Left cardiac atrium (tissue), 4 donors: ENCODE data around the gene TMEM255A. TPM values are rescaled to one million over a fixed set of nuclear protein-coding genes. Genes with fewer than 3 reads are reported as not detected.
A peak's percentile ranks its signal among the peaks of the same experiment; 100 is the strongest.

Experiments
- ATAC-seq, 2 donors: fragments of 200-7000 bp; cut with Tn5 transposase; one replicate each; pipeline ENCODE4 v1.9.1; 2020; ENCODE audit warnings: mild to moderate bottlenecking in 2 of 2, moderate library complexity in 2 of 2
- DNase-seq: peaks from one replicate; pipeline ENCODE4 v3.0.0-alpha.2; 2020
- intact Hi-C, 2 donors: fragments of 100-400 bp; cut with DNase I; formaldehyde crosslinking; loops; one replicate each; pipeline versions ENCODE4 v1.14.1 to v1.15.1; 2022 to 2023
- total RNA-seq, 2 donors: library from RNA; stranded (reverse); fragmentation: NEBNext Ultra II Directional; extraction: Animal tissue kit (Norgen Biotek cat#: 25700); gene quantifications; one replicate each; pipeline ENCODE4 v1.2.1, GENCODE V29; 2021
- donor health status: DM: no; HTN: yes; CAD: no.
- donor health status: DM: no; HTN: yes; CAD: no; lungs with severe emphysema.
- donor health status: DM: yes; HTN: yes; CAD: no.
- donor health status: Dilated cardiomyopathy.

The TMEM255A gene
- total RNA-seq, 2 donors from 2014 or later: 0.42 to 1.4 TPM

- intact Hi-C loops: no loop called here
- DNase-seq (no peak), ATAC-seq (no peak)
Measured at GRCh38 chrX:120228187-120228908, 82.9 kb downstream of the TMEM255A start.

GRCh38 chrX:120224388-120224787 is 86.9 kb downstream of the TMEM255A start:
- DNase-seq (no peak), ATAC-seq (no peak)
- intact Hi-C loops: no loop called here

DNA sequence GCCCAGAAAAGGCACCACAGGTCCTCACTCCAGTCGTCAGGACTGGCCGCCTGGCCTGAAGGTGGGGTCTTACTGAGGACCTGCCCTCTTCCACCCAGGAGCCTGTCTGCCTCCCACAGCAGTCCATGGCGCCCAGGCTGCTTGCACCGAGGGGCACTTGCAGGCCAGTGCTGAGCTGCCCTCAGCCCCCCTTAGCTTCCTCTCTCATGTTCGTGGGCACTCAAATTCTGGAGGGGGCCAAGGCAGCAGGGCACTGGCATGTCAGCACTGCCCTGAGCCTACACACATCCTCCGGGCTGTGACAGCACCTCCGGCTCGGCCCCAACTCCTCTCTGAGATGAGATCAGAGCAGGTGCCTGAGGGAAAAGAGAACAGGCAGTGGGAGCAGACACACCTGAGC is 87.9 kb downstream of the TMEM255A start:
- no peak for ATAC-seq

DNA sequence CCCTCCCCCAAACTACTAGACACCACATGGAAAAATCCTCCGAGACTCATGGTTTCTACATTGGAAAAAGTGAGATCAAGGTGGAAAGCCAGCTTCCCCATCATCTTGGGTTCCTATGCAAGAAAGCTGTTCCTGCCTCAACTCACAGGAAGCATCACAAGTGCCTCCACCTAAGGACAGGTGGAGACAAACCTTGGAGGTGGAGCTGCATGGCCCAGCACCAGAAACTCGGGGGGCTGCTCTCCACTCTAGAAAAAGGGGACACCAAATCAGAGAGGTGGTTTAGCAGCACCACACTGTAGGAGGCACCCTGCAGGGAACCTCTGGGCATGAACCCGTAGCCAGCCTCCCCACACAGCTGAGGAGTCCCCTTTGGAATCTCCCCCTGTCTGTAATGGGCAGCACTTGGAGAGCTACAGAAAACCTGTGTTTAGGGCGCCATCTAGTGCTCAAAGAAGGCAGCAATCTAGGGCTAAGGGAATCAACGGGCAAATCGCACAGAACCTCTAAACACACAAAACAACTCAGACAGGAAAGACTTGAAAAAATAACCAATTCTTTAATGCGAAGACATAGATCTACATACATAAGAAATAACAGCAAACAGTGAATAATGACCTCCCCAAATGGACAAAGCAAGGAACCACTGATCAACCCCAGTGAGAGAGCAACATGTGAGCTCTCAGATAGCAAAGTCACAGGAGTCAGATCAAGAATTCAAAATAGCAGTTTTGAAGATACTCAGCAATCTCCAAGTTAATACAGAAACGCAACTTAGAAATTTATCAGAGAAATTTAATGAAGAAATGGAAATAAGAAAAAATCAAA is 97.6 kb downstream of the TMEM255A start:
- ATAC-seq: peak; percentile 67 to 82

More for the DNA sequence above, 87.9 kb downstream of the TMEM255A start:
- intact Hi-C loops: no loop called here
- no peak for DNase-seq

More for the DNA sequence above, 97.6 kb downstream of the TMEM255A start:
- intact Hi-C loops: no loop called here
- peak; percentile 54 for DNase-seq

Other genes with a start within 250 kb of the TMEM255A start
- not detected for gene RHOXF2B, start 233.8 kb downstream of the TMEM255A start, total RNA-seq
- gene RHOXF1, start 195.5 kb downstream of the TMEM255A start, total RNA-seq: under 1 TPM; 0.29 to 0.34 TPM
- not detected for gene RHOXF2, start 152.8 kb downstream of the TMEM255A start, total RNA-seq
- 1 to 10 TPM; 5.9 to 7.7 TPM for gene ZBTB33, start 60.6 kb downstream of the TMEM255A start, total RNA-seq
- gene ATP1B4, start 50.6 kb upstream of the TMEM255A start, total RNA-seq: under 1 TPM in 1 of 2 donors, not detected in 1; 0.42 TPM
- gene LAMP2, start 157.8 kb upstream of the TMEM255A start, total RNA-seq: 10 to 100 TPM; 69.3 to 75.2 TPM
- gene CUL4B, start 249.5 kb upstream of the TMEM255A start, total RNA-seq: 10 to 100 TPM; 23.7 to 29.1 TPM